NB4 (cell line): ENCODE results near the gene ADAMTS6.

Experiments
- CTCF ChIP-seq: IDR thresholded peaks from one replicate; pipeline ENCODE4 v1.5.1; 2012; ENCODE audit warnings: low read depth, low read length
- MAX ChIP-seq: IDR thresholded peaks from 2 replicates; pipeline ENCODE4 v1.6.1; 2011; ENCODE audit warnings: low read depth, low read length

- TF ChIP-seq CTCF (no peak), MAX (no peak)
Observed at GRCh38 chr5:65103756-65104440, 377.8 kb downstream of the ADAMTS6 start.
